Testis (tissue), 3 donors: ENCODE data around the gene DDR2. TPM values are rescaled to one million over a fixed set of nuclear protein-coding genes. Genes with fewer than 3 reads are reported as not detected.

ENCODE experiments used
- DNase-seq: peaks from one replicate; pipeline ENCODE4 v3.0.0-alpha.2; 2019
- H3K27ac ChIP-seq, 2 donors: fragments of 200-600 bp; sonication (generic); one replicate each; pipeline ENCODE4 v1.5.1; 2019
- H3K27me3 ChIP-seq: fragments of 200-600 bp; sonication (generic); one replicate; pipeline ENCODE4 v1.5.1; 2019
- H3K36me3 ChIP-seq: fragments of 200-600 bp; sonication (generic); one replicate; pipeline ENCODE4 v1.5.1; 2017; ENCODE audit warnings: low read depth; ENCODE audit errors: missing control alignments
- H3K4me1 ChIP-seq: fragments of 200-600 bp; sonication (generic); one replicate; pipeline ENCODE4 v1.5.1; 2019
- H3K4me3 ChIP-seq, 2 donors: fragments of 200-600 bp; sonication (generic); one replicate each; pipeline ENCODE4 v1.5.1; 2017 to 2019
- H3K9me3 ChIP-seq: fragments of 200-600 bp; sonication (generic); one replicate; pipeline ENCODE4 v1.5.1; 2017
- CTCF ChIP-seq, 3 experiments: fragments of 450-650 bp in 2 of 3; fragments of 200-600 bp in 1 of 3; sonication (generic) in 1 of 3; IDR thresholded peaks; one replicate each; pipeline ENCODE4 v1.5.1; 2016 to 2019; ENCODE audit warnings: antibody characterized with exemption in 3 of 3, mild to moderate bottlenecking in 2 of 3, moderate library complexity in 1 of 3
- POLR2A ChIP-seq: fragments of 450-650 bp; IDR thresholded peaks from one replicate; pipeline ENCODE4 v1.6.1; 2017; ENCODE audit warnings: antibody characterized with exemption, mild to moderate bottlenecking, moderate library complexity
- WGBS, 2 donors: methylation state at CpG; one replicate each; pipeline ENCODE4 v1.1.5; 2018; 5-methylcytosine and 5-hydroxymethylcytosine counted together
- intact Hi-C: fragments of 100-400 bp; cut with DNase I; formaldehyde crosslinking; loops from one replicate; pipeline ENCODE4 v1.15.1; 2023; ENCODE audit warnings: low total_unique reads
- polyA plus RNA-seq: library from polyadenylated mRNA; stranded (reverse); fragments of 350-450 nt; fragmentation: Illumina TruSeq; extraction: RNeasy Lipid Tissue Mini Kit (QIAGEN cat#74804); gene quantifications from one replicate; pipeline ENCODE4 v1.2.3, GENCODE V29; 2014; ENCODE audit warnings: low read depth, low replicate concordance; ENCODE audit not compliant: insufficient read depth
- small RNA-seq, 2 donors: library from RNA; depleted of rRNA; stranded (forward); fragments of <200 nt; gene quantifications; one replicate each; pipeline ENCODE3, GENCODE V24; 2016
- total RNA-seq, 2 donors: library from RNA; depleted of rRNA; stranded (reverse); fragments of >200 nt; gene quantifications; one replicate each; pipeline ENCODE4 v1.2.3, GENCODE V29; 2016

Gene DDR2
- total and polyA plus RNA-seq, 3 donors from 2014 or later = 9.0 to 13.2 (median 9.2) TPM

- H3K9me3 ChIP-seq = no peaks in the 10 kb centered on the region
- intact Hi-C loops = no loop called here
- DNase-seq = peak; percentile 59
- H3K4me3 ChIP-seq = no peak overlapping the region
- no peaks in the 10 kb centered on the region for H3K27me3 ChIP-seq
- H3K27ac ChIP-seq = peak overlapping the region in 1 of 2 donors; percentile 45
- WGBS, 2 donors = 43 to 71% methylated on average over 3 of the region's 3 CpGs
- TF ChIP-seq CTCF (IDR thresholded peaks at IDR 0.05) (no peak), POLR2A (no peak)
- no peaks in the 10 kb centered on the region for H3K36me3 ChIP-seq
- H3K4me1 ChIP-seq = peaks cover 12% of the 10 kb centered on the region
These were observed 200.2 kb downstream of the DDR2 start for GRCh38 chr1:162832470-162832869.

- intact Hi-C loops = no loop called here
- WGBS, 2 donors = 77 to 78% methylated on average over 3 of the region's 3 CpGs
- no peak overlapping the region for H3K27ac ChIP-seq
- no peaks in the 10 kb centered on the region for H3K36me3 ChIP-seq
- no peak for TF ChIP-seq CTCF (IDR thresholded peaks at IDR 0.05)
- TF ChIP-seq POLR2A = no peak
- no peaks in the 10 kb centered on the region for H3K9me3 ChIP-seq
- peaks cover 12% of the 10 kb centered on the region for H3K4me1 ChIP-seq
- H3K4me3 ChIP-seq = no peak overlapping the region
- no peaks in the 10 kb centered on the region for H3K27me3 ChIP-seq
- no peak for DNase-seq
These were observed 203.1 kb downstream of the DDR2 start for GRCh38 chr1:162835157-162835899.

Small RNA genes within 50 kb of the gene (small RNA-seq; reads per million reads assigned to genes)
- gene RN7SL861P = 0 to 0.09 reads per million in 2 donors

Other genes starting within 250 kb of the DDR2 start
- gene SH2D1B, start 220.3 kb upstream of the DDR2 start, total RNA-seq = 1 to 10 TPM in 1 of 2 donors, under 1 TPM in 1; 0.62 to 1.3 TPM
- gene SH2D1B, start 220.3 kb upstream of the DDR2 start, polyA plus RNA-seq = 0.59 TPM
- gene UHMK1, start 134.6 kb upstream of the DDR2 start, total RNA-seq = 10 to 100 TPM; 35.8 to 36.9 TPM
- 23.2 TPM for gene UHMK1, start 134.6 kb upstream of the DDR2 start, polyA plus RNA-seq
- 100 to 1,000 TPM; 110 to 128 TPM for gene UAP1, start 70.7 kb upstream of the DDR2 start, total RNA-seq
- 161 TPM for gene UAP1, start 70.7 kb upstream of the DDR2 start, polyA plus RNA-seq
- gene HSD17B7, start 158.2 kb downstream of the DDR2 start, total RNA-seq = 10 to 100 TPM in 1 of 2 donors, 1 to 10 TPM in 1; 9.8 to 10.7 TPM
- 7.9 TPM for gene HSD17B7, start 158.2 kb downstream of the DDR2 start, polyA plus RNA-seq
- 1 to 10 TPM in 1 of 2 donors, under 1 TPM in 1; 0.19 to 1.2 TPM for gene CCDC190, start 228.7 kb downstream of the DDR2 start, total RNA-seq
- 1.6 TPM for gene CCDC190, start 228.7 kb downstream of the DDR2 start, polyA plus RNA-seq